HepG2 (cell line): Measurements from ENCODE around the gene PCA3. TPM values are rescaled to one million over a fixed set of nuclear protein-coding genes. Genes with fewer than 3 reads are reported as not detected.

Source experiments
- FOXO1 ChIP-seq: sonication (generic); formaldehyde crosslinking; IDR thresholded peaks from 2 replicates; pipeline ENCODE4 v1.4.0; 2020; ENCODE audit warnings: missing genetic modification reagents
- MTF1 ChIP-seq: sonication (generic); formaldehyde crosslinking; IDR thresholded peaks from 2 replicates; pipeline ENCODE4 v1.5.0; 2020; ENCODE audit warnings: missing genetic modification reagents
- NFE2L1 ChIP-seq: sonication (generic); formaldehyde crosslinking; IDR thresholded peaks from 2 replicates; pipeline ENCODE4 v1.4.0; 2020; ENCODE audit warnings: missing genetic modification reagents, mild to moderate bottlenecking, borderline replicate concordance
- NR1H2 ChIP-seq: sonication (generic); formaldehyde crosslinking; IDR thresholded peaks from 2 replicates; pipeline ENCODE4 v1.8.1; 2022; ENCODE audit warnings: low read depth, missing genetic modification reagents, borderline replicate concordance
- REPIN1 ChIP-seq: sonication (generic); formaldehyde crosslinking; IDR thresholded peaks from 2 replicates; pipeline ENCODE4 v1.8.0; 2022; ENCODE audit warnings: missing genetic modification reagents, low read depth, mild to moderate bottlenecking, borderline replicate concordance
- THAP11 ChIP-seq: IDR thresholded peaks from 2 replicates; pipeline ENCODE4 v1.6.1; 2016; ENCODE audit warnings: missing biosample characterization, missing genetic modification reagents
- ZNF674 ChIP-seq: sonication (generic); formaldehyde crosslinking; IDR thresholded peaks from 2 replicates; pipeline ENCODE4 v1.5.0; 2020; ENCODE audit warnings: low read depth, mild to moderate bottlenecking, missing genetic modification reagents
- polyA plus RNA-seq, 8 experiments: library from polyadenylated mRNA; depleted of rRNA in 3 of 8; stranded (reverse) in 7 of 8; unstranded in 1 of 8; fragments of >200 nt; fragmentation: Illumina TruSeq in 4 of 8; extraction: Trizol in 4 of 8; gene quantifications; 2 replicates each; pipeline versions ENCODE4 v1.2.1 to v1.2.3, GENCODE V29; 2011 to 2016; ENCODE audit warnings: low read depth in 4 of 8, missing spikeins in 1 of 8, mixed read lengths in 1 of 8; ENCODE audit not compliant: insufficient read depth in 1 of 8
- total RNA-seq, 5 experiments: library from RNA; depleted of rRNA; stranded (reverse); fragments of >200 nt; fragmentation: Illumina TruSeq; extraction: Trizol; gene quantifications; 2 replicates each; pipeline ENCODE4 v1.2.3, GENCODE V29; 2016; ENCODE audit warnings: low read depth in 1 of 5
- TF ChIP-seq, protein P1 (sequence below): sonication (generic); formaldehyde crosslinking; IDR thresholded peaks from 2 replicates; pipeline ENCODE4 v1.4.0; 2020; ENCODE audit warnings: missing genetic modification reagents
- TF ChIP-seq, protein P2 (sequence below): IDR thresholded peaks from 2 replicates; pipeline ENCODE4 v1.4.0; 2020; ENCODE audit warnings: mild to moderate bottlenecking, missing genetic modification reagents

The PCA3 gene
- total and polyA plus RNA-seq, 2 of the 13 experiments (the other 11 are each of a cell fraction or from before 2014, with no cell fraction given) = not detected

DNA sequence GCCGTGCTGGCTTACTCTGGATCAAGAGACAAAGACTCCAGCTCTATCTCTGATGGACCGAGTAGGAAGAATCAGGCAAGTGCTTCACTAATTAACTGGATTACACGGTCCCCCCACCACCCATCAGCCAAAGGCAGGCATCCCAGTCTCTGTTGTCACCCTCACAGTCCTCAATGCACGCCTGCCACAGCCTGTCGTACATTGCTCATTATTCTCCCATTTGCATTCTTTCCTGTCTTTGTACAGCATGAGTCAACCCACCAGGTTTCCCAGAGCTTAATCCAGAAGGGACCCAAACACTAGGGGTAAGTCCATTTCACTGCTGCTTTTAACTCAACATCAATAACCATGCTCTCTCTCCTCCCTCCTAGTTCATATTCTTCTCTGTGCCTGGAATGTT lies 44.4 kb downstream of the PCA3 start (continued):
- no peak for TF ChIP-seq NR1H2
- TF ChIP-seq REPIN1 = no peak
- TF ChIP-seq NFE2L1 (CRISPR knock-in tag) = no peak
- TF ChIP-seq, protein P1, sequence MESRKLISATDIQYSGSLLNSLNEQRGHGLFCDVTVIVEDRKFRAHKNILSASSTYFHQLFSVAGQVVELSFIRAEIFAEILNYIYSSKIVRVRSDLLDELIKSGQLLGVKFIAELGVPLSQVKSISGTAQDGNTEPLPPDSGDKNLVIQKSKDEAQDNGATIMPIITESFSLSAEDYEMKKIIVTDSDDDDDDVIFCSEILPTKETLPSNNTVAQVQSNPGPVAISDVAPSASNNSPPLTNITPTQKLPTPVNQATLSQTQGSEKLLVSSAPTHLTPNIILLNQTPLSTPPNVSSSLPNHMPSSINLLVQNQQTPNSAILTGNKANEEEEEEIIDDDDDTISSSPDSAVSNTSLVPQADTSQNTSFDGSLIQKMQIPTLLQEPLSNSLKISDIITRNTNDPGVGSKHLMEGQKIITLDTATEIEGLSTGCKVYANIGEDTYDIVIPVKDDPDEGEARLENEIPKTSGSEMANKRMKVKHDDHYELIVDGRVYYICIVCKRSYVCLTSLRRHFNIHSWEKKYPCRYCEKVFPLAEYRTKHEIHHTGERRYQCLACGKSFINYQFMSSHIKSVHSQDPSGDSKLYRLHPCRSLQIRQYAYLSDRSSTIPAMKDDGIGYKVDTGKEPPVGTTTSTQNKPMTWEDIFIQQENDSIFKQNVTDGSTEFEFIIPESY (CRISPR knock-in tag) = no peak
- TF ChIP-seq MTF1 (CRISPR knock-in tag) = no peak
- TF ChIP-seq ZNF674 (CRISPR knock-in tag) = no peak
- no peak for TF ChIP-seq FOXO1
- no peak for TF ChIP-seq THAP11
- TF ChIP-seq, protein P2, sequence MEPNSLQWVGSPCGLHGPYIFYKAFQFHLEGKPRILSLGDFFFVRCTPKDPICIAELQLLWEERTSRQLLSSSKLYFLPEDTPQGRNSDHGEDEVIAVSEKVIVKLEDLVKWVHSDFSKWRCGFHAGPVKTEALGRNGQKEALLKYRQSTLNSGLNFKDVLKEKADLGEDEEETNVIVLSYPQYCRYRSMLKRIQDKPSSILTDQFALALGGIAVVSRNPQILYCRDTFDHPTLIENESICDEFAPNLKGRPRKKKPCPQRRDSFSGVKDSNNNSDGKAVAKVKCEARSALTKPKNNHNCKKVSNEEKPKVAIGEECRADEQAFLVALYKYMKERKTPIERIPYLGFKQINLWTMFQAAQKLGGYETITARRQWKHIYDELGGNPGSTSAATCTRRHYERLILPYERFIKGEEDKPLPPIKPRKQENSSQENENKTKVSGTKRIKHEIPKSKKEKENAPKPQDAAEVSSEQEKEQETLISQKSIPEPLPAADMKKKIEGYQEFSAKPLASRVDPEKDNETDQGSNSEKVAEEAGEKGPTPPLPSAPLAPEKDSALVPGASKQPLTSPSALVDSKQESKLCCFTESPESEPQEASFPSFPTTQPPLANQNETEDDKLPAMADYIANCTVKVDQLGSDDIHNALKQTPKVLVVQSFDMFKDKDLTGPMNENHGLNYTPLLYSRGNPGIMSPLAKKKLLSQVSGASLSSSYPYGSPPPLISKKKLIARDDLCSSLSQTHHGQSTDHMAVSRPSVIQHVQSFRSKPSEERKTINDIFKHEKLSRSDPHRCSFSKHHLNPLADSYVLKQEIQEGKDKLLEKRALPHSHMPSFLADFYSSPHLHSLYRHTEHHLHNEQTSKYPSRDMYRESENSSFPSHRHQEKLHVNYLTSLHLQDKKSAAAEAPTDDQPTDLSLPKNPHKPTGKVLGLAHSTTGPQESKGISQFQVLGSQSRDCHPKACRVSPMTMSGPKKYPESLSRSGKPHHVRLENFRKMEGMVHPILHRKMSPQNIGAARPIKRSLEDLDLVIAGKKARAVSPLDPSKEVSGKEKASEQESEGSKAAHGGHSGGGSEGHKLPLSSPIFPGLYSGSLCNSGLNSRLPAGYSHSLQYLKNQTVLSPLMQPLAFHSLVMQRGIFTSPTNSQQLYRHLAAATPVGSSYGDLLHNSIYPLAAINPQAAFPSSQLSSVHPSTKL = no peak
